AG04450 (cell line): Measurements from ENCODE around the gene SERP2. TPM values are rescaled to one million over a fixed set of nuclear protein-coding genes. Genes with fewer than 3 reads are reported as not detected.

Experiments
- CTCF ChIA-PET: fragments of 300-600, 350-600 bp; formaldehyde crosslinking; extraction: SDS; loops from one replicate; lab custom pipeline; 2022; ENCODE audit warnings: antibody characterized with exemption, inconsistent platforms; lab: Charles Lee
- POLR2A ChIA-PET: fragments of 350-600 bp; formaldehyde crosslinking; extraction: SDS; loops from one replicate; lab custom pipeline; 2021; ENCODE audit warnings: antibody characterized with exemption, inconsistent platforms; lab: Yijun Ruan, JAX
- DNase-seq: peaks from one replicate; pipeline ENCODE4 v3.0.0-alpha.2; 2011; ENCODE audit warnings: low read depth, low spot score
- H3K27ac ChIP-seq: one replicate; pipeline ENCODE4 v1.5.1; 2012; ENCODE audit warnings: low read depth, low read length, control low read depth
- H3K27me3 ChIP-seq: one replicate; pipeline ENCODE4 v1.6.0; 2012; ENCODE audit warnings: low read length; ENCODE audit not compliant: control insufficient read depth, insufficient read depth
- H3K4me3 ChIP-seq: 2 replicates; pipeline ENCODE4 v1.5.1; 2011; ENCODE audit warnings: mild to moderate bottlenecking, low read depth, low read length, control low read depth
- H3K9me3 ChIP-seq: 2 replicates; pipeline ENCODE4 v1.5.1; 2012; ENCODE audit warnings: low read length; ENCODE audit not compliant: control insufficient read depth, insufficient read depth
- CTCF ChIP-seq: IDR thresholded peaks from 2 replicates; pipeline ENCODE4 v1.5.1; 2011; ENCODE audit warnings: low read depth, low read length, control low read depth, inconsistent platforms
- polyA plus RNA-seq: library from polyadenylated mRNA; depleted of rRNA; stranded (reverse); fragments of >200 nt; gene quantifications from 2 replicates; pipeline ENCODE4 v1.2.3, GENCODE V29; 2011

Gene SERP2
- polyA plus RNA-seq, 1 experiment: 5.0 TPM

- no peak for DNase-seq
- Histone ChIP-seq H3K27me3 (peaks cover 2% of the 10 kb centered on the region), H3K4me3 (no peak overlapping the region), H3K27ac (no peak overlapping the region), H3K9me3 (no peaks in the 10 kb centered on the region)
- POLR2A ChIA-PET: no interaction called here
- CTCF ChIA-PET: interaction anchor here (0.5 to 0.6 kb wide), 2 partner anchors 35 to 646 kb away, joined by 3 to 4 read pairs; no protein-coding TSS in a partner anchor
- TF ChIP-seq CTCF: no peak
Observed at GRCh38 chr13:44402899-44403445, 29.3 kb downstream of the SERP2 start.

- peaks cover 2% of the 10 kb centered on the region for H3K27me3 ChIP-seq
- no peak overlapping the region for H3K4me3 ChIP-seq
- no peaks in the 10 kb centered on the region for H3K9me3 ChIP-seq
- no peak for TF ChIP-seq CTCF
- ChIA-PET CTCF (interaction anchor here (0.5 to 1.1 kb wide), 2 partner anchors 80 to 647 kb away, joined by 4 to 7 read pairs; no protein-coding TSS in a partner anchor), POLR2A (no interaction called here)
- DNase-seq: no peak
- no peak overlapping the region for H3K27ac ChIP-seq
Observed at GRCh38 chr13:44403461-44404056, 29.9 kb downstream of the SERP2 start.

GRCh38 chr13:44404261-44405132, 30.9 kb downstream of the SERP2 start:
- H3K4me3 ChIP-seq: no peak overlapping the region
- CTCF ChIA-PET: interaction anchor here (1.1 kb wide), 1 partner anchor 79 kb away, joined by 7 read pairs; no protein-coding TSS in a partner anchor
- DNase-seq: no peak

GRCh38 chr13:44406617-44407016, 33.0 kb downstream of the SERP2 start:
- no peak for TF ChIP-seq CTCF
- Histone ChIP-seq H3K9me3 (no peaks in the 10 kb centered on the region), H3K4me3 (no peak overlapping the region), H3K27me3 (peaks cover 6% of the 10 kb centered on the region), H3K27ac (no peak overlapping the region)
- DNase-seq: no peak
- POLR2A ChIA-PET: no interaction called here
- CTCF ChIA-PET: no interaction called here

More at GRCh38 chr13:44404261-44405132, 30.9 kb downstream of the SERP2 start:
- POLR2A ChIA-PET: no interaction called here
- peaks cover 2% of the 10 kb centered on the region for H3K27me3 ChIP-seq
- H3K27ac ChIP-seq: no peak overlapping the region
- H3K9me3 ChIP-seq: no peaks in the 10 kb centered on the region
- TF ChIP-seq CTCF: no peak

- no peak for DNase-seq
- H3K27me3 ChIP-seq: peaks cover 6% of the 10 kb centered on the region
- POLR2A ChIA-PET: no interaction called here
- CTCF ChIA-PET: no interaction called here
- H3K9me3 ChIP-seq: no peaks in the 10 kb centered on the region
- H3K27ac ChIP-seq: no peak overlapping the region
- no peak overlapping the region for H3K4me3 ChIP-seq
- no peak for TF ChIP-seq CTCF
Observed at GRCh38 chr13:44407379-44407778, 33.8 kb downstream of the SERP2 start.
